ENCODE measurements around the gene DHTKD1. TPM values are rescaled to one million over a fixed set of nuclear protein-coding genes. Genes with fewer than 3 reads are reported as not detected.

Gene DHTKD1, protein sequence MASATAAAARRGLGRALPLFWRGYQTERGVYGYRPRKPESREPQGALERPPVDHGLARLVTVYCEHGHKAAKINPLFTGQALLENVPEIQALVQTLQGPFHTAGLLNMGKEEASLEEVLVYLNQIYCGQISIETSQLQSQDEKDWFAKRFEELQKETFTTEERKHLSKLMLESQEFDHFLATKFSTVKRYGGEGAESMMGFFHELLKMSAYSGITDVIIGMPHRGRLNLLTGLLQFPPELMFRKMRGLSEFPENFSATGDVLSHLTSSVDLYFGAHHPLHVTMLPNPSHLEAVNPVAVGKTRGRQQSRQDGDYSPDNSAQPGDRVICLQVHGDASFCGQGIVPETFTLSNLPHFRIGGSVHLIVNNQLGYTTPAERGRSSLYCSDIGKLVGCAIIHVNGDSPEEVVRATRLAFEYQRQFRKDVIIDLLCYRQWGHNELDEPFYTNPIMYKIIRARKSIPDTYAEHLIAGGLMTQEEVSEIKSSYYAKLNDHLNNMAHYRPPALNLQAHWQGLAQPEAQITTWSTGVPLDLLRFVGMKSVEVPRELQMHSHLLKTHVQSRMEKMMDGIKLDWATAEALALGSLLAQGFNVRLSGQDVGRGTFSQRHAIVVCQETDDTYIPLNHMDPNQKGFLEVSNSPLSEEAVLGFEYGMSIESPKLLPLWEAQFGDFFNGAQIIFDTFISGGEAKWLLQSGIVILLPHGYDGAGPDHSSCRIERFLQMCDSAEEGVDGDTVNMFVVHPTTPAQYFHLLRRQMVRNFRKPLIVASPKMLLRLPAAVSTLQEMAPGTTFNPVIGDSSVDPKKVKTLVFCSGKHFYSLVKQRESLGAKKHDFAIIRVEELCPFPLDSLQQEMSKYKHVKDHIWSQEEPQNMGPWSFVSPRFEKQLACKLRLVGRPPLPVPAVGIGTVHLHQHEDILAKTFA
- 20.0 and 20.6 TPM in 2 replicates for total RNA-seq (2014; rRNA removed; shearing (Covaris generic))

DNA sequence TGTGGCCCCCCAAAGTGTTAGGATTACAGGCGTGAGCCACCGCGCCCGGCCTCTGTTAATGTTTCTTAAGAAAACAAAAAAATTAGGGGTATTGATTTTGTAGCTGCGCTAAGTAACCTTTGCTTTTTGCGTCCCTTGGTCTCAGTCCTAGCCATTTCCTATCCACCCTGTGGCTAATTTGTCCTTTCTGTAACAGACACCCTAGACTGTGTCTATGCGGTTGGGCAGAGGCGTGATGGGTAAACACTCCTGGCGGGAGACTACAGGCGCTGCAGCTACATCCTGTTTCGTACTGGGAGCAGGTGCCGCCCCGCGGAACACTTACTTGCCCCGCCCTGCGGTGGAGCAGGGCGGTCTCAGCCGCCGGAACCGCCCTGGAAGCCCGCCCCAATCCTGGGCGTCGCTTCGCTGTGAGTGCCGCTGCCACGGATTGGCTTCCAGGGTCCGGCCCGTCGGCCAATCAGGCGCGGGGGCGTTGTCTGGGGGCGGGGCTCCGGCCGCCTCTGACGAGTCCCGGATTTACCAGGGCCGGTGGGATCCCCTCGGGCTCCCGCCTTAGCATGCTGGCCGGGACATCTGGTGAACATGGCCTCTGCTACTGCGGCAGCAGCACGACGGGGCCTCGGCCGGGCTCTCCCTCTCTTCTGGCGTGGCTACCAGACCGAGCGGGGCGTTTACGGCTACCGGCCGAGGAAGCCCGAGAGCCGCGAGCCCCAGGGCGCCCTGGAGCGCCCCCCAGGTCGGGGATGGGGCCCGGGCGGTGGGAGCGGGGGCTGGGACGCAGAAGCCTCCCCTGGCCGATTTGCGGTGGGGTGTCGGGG lies at the start of gene DHTKD1:
Gene DHTKD1 (plus strand): TSS at position 506 of the 821 bp plus-strand sequence. CDS start 80 bp downstream, at position 586.

DNA sequence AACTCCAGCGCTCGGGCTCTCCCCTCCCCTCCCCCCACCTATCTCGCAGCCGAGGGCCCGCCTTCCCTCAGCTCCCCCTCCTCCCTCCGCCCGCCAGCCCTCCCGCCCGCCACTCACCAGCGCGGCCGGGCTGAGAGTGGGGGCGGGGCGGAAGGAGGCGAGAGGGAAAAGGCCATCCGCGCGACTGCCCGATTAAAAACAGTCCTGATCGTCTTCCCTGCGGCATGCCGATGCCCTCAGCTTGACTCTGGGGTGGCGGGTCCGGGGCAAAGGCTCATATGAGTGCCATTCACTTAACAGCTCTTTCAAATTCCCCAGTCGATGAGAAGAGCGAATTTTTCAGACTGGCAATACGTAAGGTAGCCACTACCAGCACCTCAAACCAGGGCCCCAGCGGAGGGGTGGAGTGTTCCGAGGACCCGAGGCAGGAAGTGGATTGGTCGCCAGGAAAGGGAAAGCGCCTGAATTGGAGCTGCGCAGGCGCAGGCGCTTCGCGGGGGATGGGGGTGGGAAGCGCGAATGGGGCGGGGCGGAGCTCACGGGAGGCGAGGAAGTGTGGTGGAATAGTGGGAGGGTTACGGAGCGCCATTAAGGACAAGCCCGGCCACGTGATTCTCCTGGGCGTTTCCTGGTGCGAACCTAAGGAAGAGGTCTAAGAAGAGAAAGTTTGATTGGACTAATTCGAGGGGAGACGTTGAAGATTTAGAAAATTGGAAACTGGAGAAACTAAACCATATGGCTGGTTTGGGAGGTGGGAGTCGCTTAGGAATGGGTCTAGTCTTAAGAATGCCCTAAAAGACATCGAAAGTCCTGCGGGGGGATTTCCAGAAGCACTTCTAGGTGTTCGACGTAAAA lies 25.7 kb upstream of the DHTKD1 start, which contains the start of gene UPF2:
Gene UPF2 (minus strand): TSS at position 13 of the 855 bp plus-strand sequence. CDS start 7,386 bp downstream, outside the sequence.

DNA sequence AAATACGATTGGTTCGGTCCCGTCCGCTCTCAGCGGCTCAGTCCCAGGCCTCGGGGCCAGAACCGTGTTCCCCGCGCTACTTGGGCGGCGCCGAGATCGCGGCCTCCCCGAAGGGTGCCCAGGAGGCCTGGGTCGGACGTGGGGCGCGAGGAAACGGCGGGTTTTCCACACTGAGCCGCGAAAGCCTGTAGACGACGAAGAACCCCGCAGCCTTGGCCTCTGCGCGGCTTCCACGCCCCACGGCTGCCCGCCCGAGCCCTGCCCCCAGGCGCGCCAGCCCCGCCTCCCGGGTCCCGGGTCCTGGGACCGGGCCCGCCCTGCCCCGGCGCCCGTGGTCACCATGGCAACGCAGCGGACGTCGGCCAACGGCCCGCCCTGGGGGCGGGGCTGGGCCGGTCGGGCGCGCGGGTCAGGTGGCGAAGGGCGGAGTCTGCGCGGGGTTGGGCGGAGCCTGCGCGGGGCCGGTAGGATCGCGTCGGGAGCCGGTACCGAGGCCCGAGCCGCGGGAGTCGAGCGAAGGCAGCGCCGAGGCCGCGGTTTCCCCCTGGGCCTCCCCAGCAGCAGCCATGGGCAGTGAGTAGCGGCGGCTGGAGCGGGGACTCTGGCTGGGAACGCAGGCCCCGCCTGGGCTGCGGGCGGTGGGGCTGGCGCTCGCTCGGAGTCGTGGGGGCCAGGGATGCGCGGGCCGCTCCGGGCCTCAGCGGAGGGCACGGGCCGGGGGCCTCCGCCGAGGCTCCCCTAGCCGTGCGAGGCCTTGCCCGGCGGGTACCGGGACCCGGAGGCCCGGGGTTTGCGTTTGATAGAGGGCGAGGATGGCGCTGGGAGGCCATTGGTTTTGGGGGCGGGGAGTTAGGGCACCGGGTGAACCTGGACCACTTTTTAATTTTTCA lies 60.7 kb downstream of the DHTKD1 start, which contains the start of gene SEC61A2:
Gene SEC61A2 (plus strand): TSS at position 456 of the 890 bp plus-strand sequence. CDS start 111 bp downstream, at position 567.

Small RNA genes within 50 kb of the gene (small RNA-seq; reads per million reads assigned to genes)
- gene MIR548AK (not detected), gene RNU6-88P (not detected)

Other genes with a start within 250 kb of the DHTKD1 start
- gene PROSER2, start 245.6 kb upstream of the DHTKD1 start, total RNA-seq (2014; rRNA removed; shearing (Covaris generic)), result 29.3 and 31.3 TPM in 2 replicates
- 10.3 and 10.9 TPM in 2 replicates for gene UPF2, start 26.1 kb upstream of the DHTKD1 start, total RNA-seq (2014; rRNA removed; shearing (Covaris generic))
- gene SEC61A2, start 60.7 kb downstream of the DHTKD1 start, total RNA-seq (2014; rRNA removed; shearing (Covaris generic)), result 2.5 and 5.4 TPM in 2 replicates
- 46.3 and 57.6 TPM in 2 replicates for gene NUDT5, start 126.9 kb downstream of the DHTKD1 start, total RNA-seq (2014; rRNA removed; shearing (Covaris generic))
- gene CDC123, start 127.2 kb downstream of the DHTKD1 start, total RNA-seq (2014; rRNA removed; shearing (Covaris generic)), result 128 and 129 TPM in 2 replicates